CD4-positive, alpha-beta T cell treated with Interferon gamma for 1 hour (primary cell): ENCODE data around the gene RANBP3L.
"Not testable (repeated sequence)": the region's sequence is repeated elsewhere in the genome, so short reads cannot be mapped to it uniquely, and the experiment has no call there.

Experiments used
- DNase-seq: peaks from one replicate; pipeline ENCODE4 v3.0.0-alpha.2; 2020

The RANBP3L gene

GRCh38 chr5:36283775-36284174 lies 17.9 kb downstream of the RANBP3L start:
- DNase-seq = not testable (repeated sequence)

- DNase-seq = no peak
Observed at GRCh38 chr5:36281626-36282025, 20.1 kb downstream of the RANBP3L start.

- DNase-seq = no peak
Observed at GRCh38 chr5:36279054-36279698, 22.5 kb downstream of the RANBP3L start.

GRCh38 chr5:36277521-36278176 lies 24.1 kb downstream of the RANBP3L start:
- no peak for DNase-seq

- no peak for DNase-seq
Observed at GRCh38 chr5:36276864-36277263, 24.8 kb downstream of the RANBP3L start.

GRCh38 chr5:36273809-36274526 lies 27.7 kb downstream of the RANBP3L start:
- no peak for DNase-seq

GRCh38 chr5:36272136-36272690 lies 29.5 kb downstream of the RANBP3L start:
- DNase-seq = no peak

GRCh38 chr5:36270876-36271575 lies 30.7 kb downstream of the RANBP3L start:
- no peak for DNase-seq

GRCh38 chr5:36270175-36270574 lies 31.5 kb downstream of the RANBP3L start:
- no peak for DNase-seq

GRCh38 chr5:36269478-36269877 lies 32.2 kb downstream of the RANBP3L start:
- no peak for DNase-seq

GRCh38 chr5:36267905-36268304 lies 33.8 kb downstream of the RANBP3L start:
- DNase-seq = no peak

- DNase-seq = no peak
Observed at GRCh38 chr5:36264202-36264760, 37.4 kb downstream of the RANBP3L start.

GRCh38 chr5:36261186-36261585 lies 40.5 kb downstream of the RANBP3L start:
- no peak for DNase-seq

- no peak for DNase-seq
Observed at GRCh38 chr5:36253575-36253974, 48.1 kb downstream of the RANBP3L start.

- DNase-seq = no peak
Observed at GRCh38 chr5:36252722-36253365, 48.9 kb downstream of the RANBP3L start.

- no peak for DNase-seq
Observed at GRCh38 chr5:36251218-36251617, 50.5 kb downstream of the RANBP3L start.

GRCh38 chr5:36250427-36250826 lies 51.3 kb downstream of the RANBP3L start:
- DNase-seq = no peak

GRCh38 chr5:36246036-36246800 lies 55.5 kb downstream of the RANBP3L start:
- no peak for DNase-seq

GRCh38 chr5:36244076-36244475 lies 57.6 kb downstream of the RANBP3L start:
- no peak for DNase-seq

GRCh38 chr5:36243653-36244052 lies 58.0 kb downstream of the RANBP3L start:
- no peak for DNase-seq
